HG03575 (cell line): ENCODE results near the gene CLCC1.
"Not testable (repeated sequence)": the region's sequence is repeated elsewhere in the genome, so short reads cannot be mapped to it uniquely, and the experiment has no call there.

Experiments used
- ATAC-seq: cut with Tn5 transposase; IDR thresholded peaks from one replicate; pipeline ENCODE4 v1.9.1; 2021; ENCODE audit not compliant: unreplicated experiment, insufficient number of reproducible peaks, low FRiP score; ENCODE audit errors: extremely low read depth

CLCC1 gene

GRCh38 chr1:108963052-108963686, at the start of gene CLCC1:
CLCC1 (minus strand) TSS chr1:108963484; CDS start chr1:108950437, 13,047 bp downstream.
- ATAC-seq = no peak

- ATAC-seq = no peak
These were observed 48.1 kb upstream of the CLCC1 start for GRCh38 chr1:109011335-109011734.

GRCh38 chr1:108996622-108997021, 33.3 kb upstream of the CLCC1 start:
- not testable (repeated sequence) for ATAC-seq

- no peak for ATAC-seq
These were observed 19.8 kb upstream of the CLCC1 start for GRCh38 chr1:108983114-108983513.

- ATAC-seq = no peak
These were observed 13.4 kb upstream of the CLCC1 start for GRCh38 chr1:108976658-108977057.

- no peak for ATAC-seq
These were observed 9.7 kb upstream of the CLCC1 start for GRCh38 chr1:108972951-108973350.

GRCh38 chr1:108969346-108969745, 6.1 kb upstream of the CLCC1 start:
- ATAC-seq = no peak

- ATAC-seq = no peak
These were observed 618 bp downstream of the CLCC1 start for GRCh38 chr1:108962681-108963051.

- ATAC-seq = no peak
These were observed 1.4 kb downstream of the CLCC1 start for GRCh38 chr1:108961752-108962486.

GRCh38 chr1:108961198-108961597, 2.1 kb downstream of the CLCC1 start:
- ATAC-seq = no peak

GRCh38 chr1:108960719-108961118, 2.6 kb downstream of the CLCC1 start:
- ATAC-seq = no peak

GRCh38 chr1:108957888-108958287, 5.4 kb downstream of the CLCC1 start:
- ATAC-seq = no peak

- no peak for ATAC-seq
These were observed 7.4 kb downstream of the CLCC1 start for GRCh38 chr1:108955881-108956280.

- ATAC-seq = no peak
These were observed 8.2 kb downstream of the CLCC1 start for GRCh38 chr1:108955111-108955510.

- ATAC-seq = no peak
These were observed 9.8 kb downstream of the CLCC1 start for GRCh38 chr1:108953452-108953851.

- no peak for ATAC-seq
These were observed 12.0 kb downstream of the CLCC1 start for GRCh38 chr1:108951242-108951641.

GRCh38 chr1:108949044-108949443, 14.2 kb downstream of the CLCC1 start:
- no peak for ATAC-seq

- no peak for ATAC-seq
These were observed 15.3 kb downstream of the CLCC1 start for GRCh38 chr1:108947871-108948525.

- ATAC-seq = no peak
These were observed 27.1 kb downstream of the CLCC1 start for GRCh38 chr1:108936170-108936569.

GRCh38 chr1:108933944-108934343, 29.3 kb downstream of the CLCC1 start:
- no peak for ATAC-seq
